Uterus (tissue), 4 donors: ENCODE data around the gene ALDH3B1. TPM values are rescaled to one million over a fixed set of nuclear protein-coding genes. Genes with fewer than 3 reads are reported as not detected.
"Not testable (repeated sequence)": the region's sequence is repeated elsewhere in the genome, so short reads cannot be mapped to it uniquely, and the experiment has no call there.

Experiments
- DNase-seq, 2 donors: peaks; one replicate each; pipeline ENCODE4 v3.0.0-alpha.2; 2019 to 2020
- H3K27ac ChIP-seq, 2 donors: fragments of 200-600 bp; sonication (generic); 1 replicate in 1 of 2; 2 replicates in 1 of 2; pipeline ENCODE4 v1.5.1; 2016 to 2018
- H3K27me3 ChIP-seq, 2 donors: fragments of 200-600 bp; sonication (generic); one replicate each; pipeline ENCODE4 v1.5.1; 2018 to 2019; ENCODE audit warnings: control low read depth in 1 of 2
- H3K36me3 ChIP-seq, 2 donors: fragments of 200-600 bp; sonication (generic); one replicate each; pipeline ENCODE4 v1.5.1; 2019; ENCODE audit warnings: control low read depth in 1 of 2
- H3K4me1 ChIP-seq, 2 donors: fragments of 200-600 bp; sonication (generic); one replicate each; pipeline ENCODE4 v1.5.1; 2018 to 2019; ENCODE audit warnings: control low read depth in 1 of 2
- H3K4me3 ChIP-seq, 2 donors: fragments of 200-600 bp; sonication (generic); 1 replicate in 1 of 2; 2 replicates in 1 of 2; pipeline ENCODE4 v1.5.1; 2018 to 2019; ENCODE audit warnings: mild to moderate bottlenecking in 1 of 2
- H3K9me3 ChIP-seq, 2 donors: fragments of 200-600 bp; sonication (generic); one replicate each; pipeline ENCODE4 v1.5.1; 2019; ENCODE audit warnings: control low read depth in 1 of 2
- CTCF ChIP-seq, 4 experiments: fragments of 200-600 bp in 2 of 4; fragments of 450-650 bp in 2 of 4; sonication (generic) in 2 of 4; IDR thresholded peaks; one replicate each; pipeline ENCODE4 v1.5.1; 2016 to 2019; ENCODE audit warnings: antibody characterized with exemption in 4 of 4, mild to moderate bottlenecking in 2 of 4, moderate library complexity in 1 of 4
- POLR2A ChIP-seq, 2 donors: fragments of 450-650 bp; IDR thresholded peaks; one replicate each; pipeline ENCODE4 v1.6.1; 2016; ENCODE audit warnings: antibody characterized with exemption in 2 of 2, mild to moderate bottlenecking in 1 of 2, moderate library complexity in 1 of 2
- intact Hi-C: fragments of 100-400 bp; cut with DNase I; formaldehyde crosslinking; loops from one replicate; pipeline ENCODE4 v1.15.1; 2023; ENCODE audit warnings: low total_unique reads
- total RNA-seq, 4 donors: library from RNA; depleted of rRNA in 3 of 4; stranded (reverse); fragments of >200 nt in 3 of 4; gene quantifications; one replicate each; pipeline versions ENCODE4 v1.1.0 to v1.2.4, GENCODE V29; 2014 to 2023
- donor health status: DM: yes; HTN: yes; CAD: no.

The ALDH3B1 gene
- total RNA-seq: 1 to 10 TPM; 2.3 to 5.7 (median 4.0) TPM

GRCh38 chr11:68010090-68011041, at the start of gene ALDH3B1:
TSS of gene ALDH3B1 (plus strand) at chr11:68010327. CDS start at chr11:68015298, 4,971 bp downstream.
- intact Hi-C loops: no loop called here

GRCh38 chr11:67963217-67963616, 46.9 kb upstream of the ALDH3B1 start:
- H3K27ac ChIP-seq, H3K27me3 ChIP-seq, DNase-seq, H3K36me3 ChIP-seq, H3K4me3 ChIP-seq, H3K9me3 ChIP-seq, intact Hi-C loops, H3K4me1 ChIP-seq: not testable (repeated sequence)

More at GRCh38 chr11:68010090-68011041, at the start of gene ALDH3B1:
- Histone ChIP-seq H3K27me3 (no peaks in the 10 kb centered on the region), H3K36me3 (no peaks in the 10 kb centered on the region), H3K4me3 (peak within 1 kb of the TSS; percentile 12 to 31), H3K9me3 (no peaks in the 10 kb centered on the region), H3K27ac (peak within 1 kb of the TSS; percentile 70 to 80), H3K4me1 (peaks cover 0 to 4% of the 10 kb centered on the region in 2 donors)
- peak; percentile 84 for DNase-seq
- TF ChIP-seq POLR2A (IDR thresholded peaks at IDR 0.05) (peak in 1 of 2 donors; percentile 43), CTCF (IDR thresholded peaks at IDR 0.05) (no peak)

GRCh38 chr11:67963879-67964278, 46.2 kb upstream of the ALDH3B1 start:
- H3K9me3 ChIP-seq, H3K27ac ChIP-seq, H3K27me3 ChIP-seq, H3K4me1 ChIP-seq, H3K4me3 ChIP-seq, DNase-seq, H3K36me3 ChIP-seq, intact Hi-C loops: not testable (repeated sequence)

- DNase-seq, H3K27ac ChIP-seq, H3K9me3 ChIP-seq, H3K27me3 ChIP-seq, H3K36me3 ChIP-seq, H3K4me1 ChIP-seq, intact Hi-C loops, H3K4me3 ChIP-seq: not testable (repeated sequence)
Observed at GRCh38 chr11:67964746-67965145, 45.4 kb upstream of the ALDH3B1 start.

- DNase-seq, intact Hi-C loops: not testable (repeated sequence)
Observed at GRCh38 chr11:67965830-67966348, 44.2 kb upstream of the ALDH3B1 start.

GRCh38 chr11:67974746-67975145, 35.4 kb upstream of the ALDH3B1 start:
- H3K9me3 ChIP-seq, H3K4me1 ChIP-seq, H3K27me3 ChIP-seq, intact Hi-C loops, DNase-seq, H3K27ac ChIP-seq, H3K4me3 ChIP-seq, H3K36me3 ChIP-seq: not testable (repeated sequence)

More at GRCh38 chr11:67965830-67966348, 44.2 kb upstream of the ALDH3B1 start:
- not testable (repeated sequence) for H3K4me3 ChIP-seq, H3K27ac ChIP-seq, H3K4me1 ChIP-seq, H3K36me3 ChIP-seq, H3K9me3 ChIP-seq, H3K27me3 ChIP-seq

GRCh38 chr11:67978766-67979418, 31.2 kb upstream of the ALDH3B1 start:
- H3K4me1 ChIP-seq, H3K27me3 ChIP-seq, H3K4me3 ChIP-seq, H3K27ac ChIP-seq, H3K36me3 ChIP-seq, H3K9me3 ChIP-seq, DNase-seq, intact Hi-C loops: not testable (repeated sequence)

- H3K27me3 ChIP-seq, H3K4me3 ChIP-seq, intact Hi-C loops, H3K27ac ChIP-seq, H3K4me1 ChIP-seq, H3K9me3 ChIP-seq, H3K36me3 ChIP-seq, DNase-seq: not testable (repeated sequence)
Observed at GRCh38 chr11:67981226-67981625, 28.9 kb upstream of the ALDH3B1 start.

GRCh38 chr11:67982255-67982857, 27.8 kb upstream of the ALDH3B1 start:
- H3K27me3 ChIP-seq, H3K36me3 ChIP-seq, DNase-seq, intact Hi-C loops, H3K9me3 ChIP-seq, H3K4me1 ChIP-seq, H3K27ac ChIP-seq, H3K4me3 ChIP-seq: not testable (repeated sequence)
